ENCODE measurements around the gene TEKTIP1.

DNA sequence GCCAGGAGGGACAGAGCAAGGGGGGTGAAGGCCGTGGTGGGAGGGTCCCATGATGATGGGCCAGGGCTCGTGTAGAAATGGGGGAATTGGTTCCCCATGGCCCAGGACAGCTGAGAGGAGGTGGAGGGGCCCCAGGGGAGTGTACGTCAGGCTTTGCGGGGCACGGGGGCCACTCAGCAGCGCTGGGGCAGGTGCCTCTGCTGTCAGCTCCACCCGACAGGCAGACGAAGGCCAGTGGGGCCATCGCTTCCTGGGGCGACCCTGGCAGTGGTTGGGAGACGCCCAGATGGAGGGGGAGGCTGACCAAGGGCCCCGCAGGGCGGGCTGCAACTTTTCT is 1.9 kb upstream of the TEKTIP1 start:
- TF ChIP-seq FOXM1 (IDR thresholded peaks at IDR 0.05; ENCODE audit: borderline replicate concordance, low read depth) (no peak), RAD21 (IDR thresholded peaks at IDR 0.05; ENCODE audit: low read depth) (no peak), YY1 (IDR thresholded peaks at IDR 0.05; ENCODE audit: low read depth) (no peak), TCF12 (IDR thresholded peaks at IDR 0.05; ENCODE audit: low read depth) (no peak), ZBTB7A (IDR thresholded peaks at IDR 0.05; ENCODE audit: low read depth) (no peak), EP300 (IDR thresholded peaks at IDR 0.05; ENCODE audit: borderline replicate concordance) (no peak), TAF1 (IDR thresholded peaks at IDR 0.05; ENCODE audit: low read depth) (no peak)
- TF ChIP-seq, protein P1, sequence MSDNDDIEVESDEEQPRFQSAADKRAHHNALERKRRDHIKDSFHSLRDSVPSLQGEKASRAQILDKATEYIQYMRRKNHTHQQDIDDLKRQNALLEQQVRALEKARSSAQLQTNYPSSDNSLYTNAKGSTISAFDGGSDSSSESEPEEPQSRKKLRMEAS (IDR thresholded peaks at IDR 0.05), result no peak
- TF ChIP-seq, protein P2, sequence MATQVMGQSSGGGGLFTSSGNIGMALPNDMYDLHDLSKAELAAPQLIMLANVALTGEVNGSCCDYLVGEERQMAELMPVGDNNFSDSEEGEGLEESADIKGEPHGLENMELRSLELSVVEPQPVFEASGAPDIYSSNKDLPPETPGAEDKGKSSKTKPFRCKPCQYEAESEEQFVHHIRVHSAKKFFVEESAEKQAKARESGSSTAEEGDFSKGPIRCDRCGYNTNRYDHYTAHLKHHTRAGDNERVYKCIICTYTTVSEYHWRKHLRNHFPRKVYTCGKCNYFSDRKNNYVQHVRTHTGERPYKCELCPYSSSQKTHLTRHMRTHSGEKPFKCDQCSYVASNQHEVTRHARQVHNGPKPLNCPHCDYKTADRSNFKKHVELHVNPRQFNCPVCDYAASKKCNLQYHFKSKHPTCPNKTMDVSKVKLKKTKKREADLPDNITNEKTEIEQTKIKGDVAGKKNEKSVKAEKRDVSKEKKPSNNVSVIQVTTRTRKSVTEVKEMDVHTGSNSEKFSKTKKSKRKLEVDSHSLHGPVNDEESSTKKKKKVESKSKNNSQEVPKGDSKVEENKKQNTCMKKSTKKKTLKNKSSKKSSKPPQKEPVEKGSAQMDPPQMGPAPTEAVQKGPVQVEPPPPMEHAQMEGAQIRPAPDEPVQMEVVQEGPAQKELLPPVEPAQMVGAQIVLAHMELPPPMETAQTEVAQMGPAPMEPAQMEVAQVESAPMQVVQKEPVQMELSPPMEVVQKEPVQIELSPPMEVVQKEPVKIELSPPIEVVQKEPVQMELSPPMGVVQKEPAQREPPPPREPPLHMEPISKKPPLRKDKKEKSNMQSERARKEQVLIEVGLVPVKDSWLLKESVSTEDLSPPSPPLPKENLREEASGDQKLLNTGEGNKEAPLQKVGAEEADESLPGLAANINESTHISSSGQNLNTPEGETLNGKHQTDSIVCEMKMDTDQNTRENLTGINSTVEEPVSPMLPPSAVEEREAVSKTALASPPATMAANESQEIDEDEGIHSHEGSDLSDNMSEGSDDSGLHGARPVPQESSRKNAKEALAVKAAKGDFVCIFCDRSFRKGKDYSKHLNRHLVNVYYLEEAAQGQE (IDR thresholded peaks at IDR 0.05; ENCODE audit: low read depth), result no peak

All from Ishikawa (cell line).